ENCODE measurements around the gene LDLRAD4.

GRCh38 chr18:13440277-13441248 is 222.0 kb downstream of the LDLRAD4 start:
- TF ChIP-seq, protein P1, sequence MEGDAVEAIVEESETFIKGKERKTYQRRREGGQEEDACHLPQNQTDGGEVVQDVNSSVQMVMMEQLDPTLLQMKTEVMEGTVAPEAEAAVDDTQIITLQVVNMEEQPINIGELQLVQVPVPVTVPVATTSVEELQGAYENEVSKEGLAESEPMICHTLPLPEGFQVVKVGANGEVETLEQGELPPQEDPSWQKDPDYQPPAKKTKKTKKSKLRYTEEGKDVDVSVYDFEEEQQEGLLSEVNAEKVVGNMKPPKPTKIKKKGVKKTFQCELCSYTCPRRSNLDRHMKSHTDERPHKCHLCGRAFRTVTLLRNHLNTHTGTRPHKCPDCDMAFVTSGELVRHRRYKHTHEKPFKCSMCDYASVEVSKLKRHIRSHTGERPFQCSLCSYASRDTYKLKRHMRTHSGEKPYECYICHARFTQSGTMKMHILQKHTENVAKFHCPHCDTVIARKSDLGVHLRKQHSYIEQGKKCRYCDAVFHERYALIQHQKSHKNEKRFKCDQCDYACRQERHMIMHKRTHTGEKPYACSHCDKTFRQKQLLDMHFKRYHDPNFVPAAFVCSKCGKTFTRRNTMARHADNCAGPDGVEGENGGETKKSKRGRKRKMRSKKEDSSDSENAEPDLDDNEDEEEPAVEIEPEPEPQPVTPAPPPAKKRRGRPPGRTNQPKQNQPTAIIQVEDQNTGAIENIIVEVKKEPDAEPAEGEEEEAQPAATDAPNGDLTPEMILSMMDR (IDR thresholded peaks at IDR 0.05): no peak
- no peak for TF ChIP-seq EP300 (IDR thresholded peaks at IDR 0.05)

Measured in tibial nerve (tissue), 4 donors.